ENCODE measurements around the gene SAPCD2.

DNA sequence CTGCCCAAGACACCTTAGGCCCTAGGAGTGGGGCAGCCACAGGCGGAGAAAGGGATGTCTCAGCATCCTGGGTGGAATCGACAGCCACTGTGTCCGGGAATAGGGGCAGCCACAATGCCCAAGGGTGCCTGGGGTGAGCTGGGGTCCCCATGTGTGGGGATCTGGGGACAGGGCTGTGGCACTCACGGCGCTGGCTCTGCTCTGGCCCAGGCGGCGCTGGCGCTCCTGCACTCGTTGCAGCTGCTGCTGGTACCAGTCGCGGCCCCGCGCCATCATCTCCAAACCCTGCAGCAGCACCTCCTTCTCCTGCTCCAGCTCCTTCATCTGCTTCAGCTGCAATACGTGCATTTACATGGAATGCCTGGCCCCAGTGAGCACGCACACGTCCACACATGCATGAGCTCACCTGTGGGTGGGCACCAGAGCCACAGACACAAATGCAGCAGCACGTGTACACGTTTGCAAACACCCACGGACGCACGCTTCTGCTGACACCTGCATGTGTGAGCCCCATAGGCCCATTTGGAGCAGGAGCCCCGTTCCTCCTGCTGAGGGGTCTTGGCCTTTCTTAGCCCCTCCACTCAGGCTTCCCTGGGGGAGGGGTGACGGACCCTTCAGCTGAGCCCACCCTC is 4.9 kb downstream of the SAPCD2 start:
- TF ChIP-seq EP300 (conservative IDR thresholded peaks at IDR 0.05; ENCODE audit: poor library complexity, severe bottlenecking) (no peak), TAF1 (IDR thresholded peaks at IDR 0.05; ENCODE audit: low read depth) (no peak), MXI1 (conservative IDR thresholded peaks at IDR 0.05; ENCODE audit: poor library complexity, severe bottlenecking) (no peak), EZH2 (IDR thresholded peaks at IDR 0.05; ENCODE audit: borderline replicate concordance, insufficient read depth, low read length, poor library complexity, severe bottlenecking) (no peak), POLR2AphosphoS5 (IDR thresholded peaks at IDR 0.05) (no peak)
- TF ChIP-seq, protein P1, sequence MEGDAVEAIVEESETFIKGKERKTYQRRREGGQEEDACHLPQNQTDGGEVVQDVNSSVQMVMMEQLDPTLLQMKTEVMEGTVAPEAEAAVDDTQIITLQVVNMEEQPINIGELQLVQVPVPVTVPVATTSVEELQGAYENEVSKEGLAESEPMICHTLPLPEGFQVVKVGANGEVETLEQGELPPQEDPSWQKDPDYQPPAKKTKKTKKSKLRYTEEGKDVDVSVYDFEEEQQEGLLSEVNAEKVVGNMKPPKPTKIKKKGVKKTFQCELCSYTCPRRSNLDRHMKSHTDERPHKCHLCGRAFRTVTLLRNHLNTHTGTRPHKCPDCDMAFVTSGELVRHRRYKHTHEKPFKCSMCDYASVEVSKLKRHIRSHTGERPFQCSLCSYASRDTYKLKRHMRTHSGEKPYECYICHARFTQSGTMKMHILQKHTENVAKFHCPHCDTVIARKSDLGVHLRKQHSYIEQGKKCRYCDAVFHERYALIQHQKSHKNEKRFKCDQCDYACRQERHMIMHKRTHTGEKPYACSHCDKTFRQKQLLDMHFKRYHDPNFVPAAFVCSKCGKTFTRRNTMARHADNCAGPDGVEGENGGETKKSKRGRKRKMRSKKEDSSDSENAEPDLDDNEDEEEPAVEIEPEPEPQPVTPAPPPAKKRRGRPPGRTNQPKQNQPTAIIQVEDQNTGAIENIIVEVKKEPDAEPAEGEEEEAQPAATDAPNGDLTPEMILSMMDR (IDR thresholded peaks at IDR 0.05; ENCODE audit: poor library complexity, severe bottlenecking): no peak
- TF ChIP-seq, protein P2, sequence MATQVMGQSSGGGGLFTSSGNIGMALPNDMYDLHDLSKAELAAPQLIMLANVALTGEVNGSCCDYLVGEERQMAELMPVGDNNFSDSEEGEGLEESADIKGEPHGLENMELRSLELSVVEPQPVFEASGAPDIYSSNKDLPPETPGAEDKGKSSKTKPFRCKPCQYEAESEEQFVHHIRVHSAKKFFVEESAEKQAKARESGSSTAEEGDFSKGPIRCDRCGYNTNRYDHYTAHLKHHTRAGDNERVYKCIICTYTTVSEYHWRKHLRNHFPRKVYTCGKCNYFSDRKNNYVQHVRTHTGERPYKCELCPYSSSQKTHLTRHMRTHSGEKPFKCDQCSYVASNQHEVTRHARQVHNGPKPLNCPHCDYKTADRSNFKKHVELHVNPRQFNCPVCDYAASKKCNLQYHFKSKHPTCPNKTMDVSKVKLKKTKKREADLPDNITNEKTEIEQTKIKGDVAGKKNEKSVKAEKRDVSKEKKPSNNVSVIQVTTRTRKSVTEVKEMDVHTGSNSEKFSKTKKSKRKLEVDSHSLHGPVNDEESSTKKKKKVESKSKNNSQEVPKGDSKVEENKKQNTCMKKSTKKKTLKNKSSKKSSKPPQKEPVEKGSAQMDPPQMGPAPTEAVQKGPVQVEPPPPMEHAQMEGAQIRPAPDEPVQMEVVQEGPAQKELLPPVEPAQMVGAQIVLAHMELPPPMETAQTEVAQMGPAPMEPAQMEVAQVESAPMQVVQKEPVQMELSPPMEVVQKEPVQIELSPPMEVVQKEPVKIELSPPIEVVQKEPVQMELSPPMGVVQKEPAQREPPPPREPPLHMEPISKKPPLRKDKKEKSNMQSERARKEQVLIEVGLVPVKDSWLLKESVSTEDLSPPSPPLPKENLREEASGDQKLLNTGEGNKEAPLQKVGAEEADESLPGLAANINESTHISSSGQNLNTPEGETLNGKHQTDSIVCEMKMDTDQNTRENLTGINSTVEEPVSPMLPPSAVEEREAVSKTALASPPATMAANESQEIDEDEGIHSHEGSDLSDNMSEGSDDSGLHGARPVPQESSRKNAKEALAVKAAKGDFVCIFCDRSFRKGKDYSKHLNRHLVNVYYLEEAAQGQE (IDR thresholded peaks at IDR 0.05; ENCODE audit: borderline replicate concordance): no peak
